PFSK-1 (cell line): ENCODE measurements around the gene DCAF12.

ENCODE experiments used
- FOXP2 ChIP-seq: optimal IDR thresholded peaks from 2 replicates; pipeline ENCODE3; 2011; ENCODE audit warnings: borderline replicate concordance, control low read depth, inconsistent platforms; ENCODE audit not compliant: insufficient read depth; ENCODE audit errors: extremely low read length, extremely low read depth
- POLR2AphosphoS5 ChIP-seq: IDR thresholded peaks from 2 replicates; pipeline ENCODE4 v1.6.1; 2012; ENCODE audit warnings: low read depth, mild to moderate bottlenecking, control low read depth, low read length, moderate library complexity
- SIN3A ChIP-seq: IDR thresholded peaks from 2 replicates; pipeline ENCODE4 v1.6.1; 2012; ENCODE audit warnings: mild to moderate bottlenecking, low read length, moderate library complexity, borderline replicate concordance; ENCODE audit not compliant: insufficient read depth
- TAF1 ChIP-seq: IDR thresholded peaks from 2 replicates; pipeline ENCODE4 v1.6.1; 2012; ENCODE audit warnings: low read length, control low read depth, borderline replicate concordance; ENCODE audit not compliant: insufficient read depth
- TF ChIP-seq, protein P1 (sequence below), 2 experiments: IDR thresholded peaks; 2 replicates each; pipeline versions ENCODE4 v1.6.1 to v1.8.0; 2011 to 2012; ENCODE audit warnings: low read depth in 2 of 2, low read length in 2 of 2, control low read depth in 1 of 2, inconsistent platforms in 1 of 2, mild to moderate bottlenecking in 1 of 2, moderate library complexity in 1 of 2; ENCODE audit not compliant: insufficient read depth in 1 of 2

The DCAF12 gene

GRCh38 chr9:34079181-34079580, 47.3 kb downstream of the DCAF12 start:
- TF ChIP-seq POLR2AphosphoS5 (no peak), FOXP2 (no peak), SIN3A (no peak), TAF1 (no peak)
- TF ChIP-seq, protein P1, sequence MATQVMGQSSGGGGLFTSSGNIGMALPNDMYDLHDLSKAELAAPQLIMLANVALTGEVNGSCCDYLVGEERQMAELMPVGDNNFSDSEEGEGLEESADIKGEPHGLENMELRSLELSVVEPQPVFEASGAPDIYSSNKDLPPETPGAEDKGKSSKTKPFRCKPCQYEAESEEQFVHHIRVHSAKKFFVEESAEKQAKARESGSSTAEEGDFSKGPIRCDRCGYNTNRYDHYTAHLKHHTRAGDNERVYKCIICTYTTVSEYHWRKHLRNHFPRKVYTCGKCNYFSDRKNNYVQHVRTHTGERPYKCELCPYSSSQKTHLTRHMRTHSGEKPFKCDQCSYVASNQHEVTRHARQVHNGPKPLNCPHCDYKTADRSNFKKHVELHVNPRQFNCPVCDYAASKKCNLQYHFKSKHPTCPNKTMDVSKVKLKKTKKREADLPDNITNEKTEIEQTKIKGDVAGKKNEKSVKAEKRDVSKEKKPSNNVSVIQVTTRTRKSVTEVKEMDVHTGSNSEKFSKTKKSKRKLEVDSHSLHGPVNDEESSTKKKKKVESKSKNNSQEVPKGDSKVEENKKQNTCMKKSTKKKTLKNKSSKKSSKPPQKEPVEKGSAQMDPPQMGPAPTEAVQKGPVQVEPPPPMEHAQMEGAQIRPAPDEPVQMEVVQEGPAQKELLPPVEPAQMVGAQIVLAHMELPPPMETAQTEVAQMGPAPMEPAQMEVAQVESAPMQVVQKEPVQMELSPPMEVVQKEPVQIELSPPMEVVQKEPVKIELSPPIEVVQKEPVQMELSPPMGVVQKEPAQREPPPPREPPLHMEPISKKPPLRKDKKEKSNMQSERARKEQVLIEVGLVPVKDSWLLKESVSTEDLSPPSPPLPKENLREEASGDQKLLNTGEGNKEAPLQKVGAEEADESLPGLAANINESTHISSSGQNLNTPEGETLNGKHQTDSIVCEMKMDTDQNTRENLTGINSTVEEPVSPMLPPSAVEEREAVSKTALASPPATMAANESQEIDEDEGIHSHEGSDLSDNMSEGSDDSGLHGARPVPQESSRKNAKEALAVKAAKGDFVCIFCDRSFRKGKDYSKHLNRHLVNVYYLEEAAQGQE (IDR thresholded peaks at IDR 0.05; ENCODE audit: insufficient read depth in 1 of 2, low read depth in 2 of 2, low read length in 2 of 2), result no peak

DNA sequence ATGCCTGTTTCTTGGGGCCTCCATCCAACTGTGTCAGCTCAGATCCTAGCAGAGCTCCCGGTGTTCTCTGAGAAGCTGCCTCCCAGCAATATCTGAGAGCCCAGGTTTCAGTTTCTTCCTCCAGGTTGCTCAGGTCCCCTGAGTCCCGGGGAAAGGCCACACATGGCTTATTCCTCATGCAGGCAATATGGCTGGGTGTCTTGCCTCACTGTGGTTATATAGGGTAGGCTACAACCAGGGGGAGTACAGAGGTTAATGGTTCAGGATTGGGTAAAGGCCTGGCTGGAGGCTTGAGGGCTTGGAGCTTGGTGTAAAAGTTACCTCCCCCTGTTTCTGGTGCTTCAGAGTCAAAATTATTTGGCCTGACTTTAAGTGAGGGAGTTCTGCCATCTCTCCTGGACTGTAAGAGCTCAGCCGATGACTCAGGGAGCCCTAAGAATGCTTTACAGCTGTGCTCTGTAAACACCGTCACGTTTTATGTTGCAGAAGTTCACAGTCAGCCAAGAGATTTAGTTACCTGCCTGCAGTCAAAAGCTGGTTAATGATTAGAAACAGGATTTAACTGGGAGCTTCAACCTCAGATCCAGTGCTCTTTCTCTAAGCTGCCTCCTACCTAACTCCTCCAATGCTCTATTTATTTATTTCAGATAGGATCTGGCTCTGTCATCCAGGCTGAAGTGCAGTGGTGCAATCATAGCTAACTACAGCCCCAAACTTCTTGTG, 53.5 kb downstream of the DCAF12 start:
- TF ChIP-seq POLR2AphosphoS5 (no peak), SIN3A (no peak), FOXP2 (no peak), TAF1 (no peak)
- TF ChIP-seq, protein P1 (IDR thresholded peaks at IDR 0.05; ENCODE audit: insufficient read depth in 1 of 2, low read depth in 2 of 2, low read length in 2 of 2), result no peak

DNA sequence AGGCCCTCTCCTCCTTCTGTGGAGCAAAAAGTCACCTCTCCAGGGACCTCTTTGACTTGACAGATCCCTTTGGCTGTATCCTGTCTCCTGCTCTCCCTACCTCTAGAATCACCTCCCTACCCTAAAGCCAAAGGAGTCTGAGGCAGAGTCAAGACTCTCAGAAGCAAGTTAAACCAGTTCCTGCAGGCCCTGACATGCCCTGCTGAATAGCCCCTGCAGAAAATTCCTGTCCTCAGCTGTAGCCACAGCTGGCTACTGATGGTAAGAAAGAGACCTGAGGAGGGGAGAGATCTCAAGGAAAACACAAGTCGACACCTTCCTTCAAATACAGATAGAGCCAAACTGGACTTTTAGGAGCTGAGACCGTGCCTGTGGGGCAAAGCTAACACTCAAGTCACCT, 54.1 kb downstream of the DCAF12 start:
- TF ChIP-seq TAF1 (no peak), POLR2AphosphoS5 (no peak), FOXP2 (no peak), SIN3A (no peak)
- TF ChIP-seq, protein P1 (IDR thresholded peaks at IDR 0.05; ENCODE audit: insufficient read depth in 1 of 2, low read depth in 2 of 2, low read length in 2 of 2), result no peak

- no peak for TF ChIP-seq POLR2AphosphoS5
These were observed 55.7 kb downstream of the DCAF12 start for GRCh38 chr9:34070606-34071324.

GRCh38 chr9:34069831-34070230, 56.7 kb downstream of the DCAF12 start:
- TF ChIP-seq SIN3A, result no peak
- TF ChIP-seq, protein P1 (IDR thresholded peaks at IDR 0.05; ENCODE audit: insufficient read depth in 1 of 2, low read depth in 2 of 2, low read length in 2 of 2), result no peak
- TF ChIP-seq TAF1, result no peak
- no peak for TF ChIP-seq FOXP2
- no peak for TF ChIP-seq POLR2AphosphoS5
